ENCODE data around the gene VAC14.

- TF ChIP-seq CTCF (IDR thresholded peaks at IDR 0.05) (no peak), POLR2A (IDR thresholded peaks at IDR 0.05) (no peak)
Measured at GRCh38 chr16:70656712-70657263, 144.2 kb downstream of the VAC14 start.

Data from lower leg skin (tissue), 3 donors.